Left forelimb (tissue), 1 donor: ENCODE results near the gene RHEBL1.

Experiments used
- DNase-seq: peaks from one replicate; pipeline ENCODE4 v3.0.0-alpha.2; 2018; ENCODE audit warnings: low spot score

The RHEBL1 gene

DNA sequence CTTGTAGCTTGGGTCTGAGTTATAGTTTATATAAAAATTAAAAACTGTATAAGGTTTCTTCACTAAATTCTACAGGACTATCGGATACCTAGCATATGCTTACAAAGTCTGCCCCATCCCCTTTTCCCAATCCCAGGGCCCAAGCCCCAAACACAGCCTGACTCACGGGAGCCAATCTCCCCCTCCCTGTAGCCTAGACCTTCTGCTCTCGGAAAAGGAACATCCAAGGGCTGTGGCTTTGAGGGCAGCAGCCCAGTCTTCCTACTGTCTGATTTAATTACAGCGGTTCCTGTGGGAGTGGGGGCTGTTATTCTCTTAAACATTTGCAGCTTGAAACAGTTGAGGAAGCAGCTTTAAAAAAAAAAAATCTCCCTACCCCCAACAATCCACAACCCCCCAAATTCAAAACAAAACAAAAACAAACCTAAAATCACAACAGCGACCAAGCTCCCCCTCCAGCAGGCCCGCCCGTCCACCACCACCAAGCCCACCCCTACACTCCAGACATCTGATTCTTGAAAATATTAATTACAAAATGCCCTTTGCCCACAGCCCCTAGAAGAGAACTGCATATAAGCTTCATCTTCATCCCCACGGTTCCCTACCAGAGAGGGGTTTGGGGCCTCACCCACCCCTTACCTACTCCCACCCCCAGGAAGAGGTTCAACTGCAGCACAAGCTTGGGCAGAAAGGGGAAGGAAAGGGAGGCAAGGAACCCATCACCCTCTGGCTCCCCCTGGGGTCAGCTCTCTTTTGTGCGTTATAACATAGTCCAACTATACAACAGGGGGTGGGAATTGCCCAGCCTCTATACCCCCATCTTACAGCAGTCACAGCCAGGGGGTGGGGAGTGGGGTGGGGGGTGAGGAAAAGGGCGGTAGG, 50.1 kb downstream of the RHEBL1 start:
- DNase-seq, result no peak

DNA sequence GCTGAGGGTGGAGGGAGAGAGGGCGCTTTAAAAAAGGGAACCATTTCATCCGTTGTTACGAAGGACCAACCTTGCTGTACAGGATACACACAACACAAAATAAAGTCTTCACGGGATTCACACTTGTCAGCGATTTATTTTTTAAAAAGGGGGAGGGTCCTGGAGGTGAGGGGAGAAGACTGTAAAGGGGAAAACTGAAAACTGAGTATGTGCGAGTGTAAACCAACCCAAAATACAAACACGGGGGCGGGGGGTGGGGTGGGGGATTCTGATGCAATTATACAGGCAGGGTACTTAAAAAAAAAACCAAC, 50.7 kb downstream of the RHEBL1 start:
- no peak for DNase-seq

DNA sequence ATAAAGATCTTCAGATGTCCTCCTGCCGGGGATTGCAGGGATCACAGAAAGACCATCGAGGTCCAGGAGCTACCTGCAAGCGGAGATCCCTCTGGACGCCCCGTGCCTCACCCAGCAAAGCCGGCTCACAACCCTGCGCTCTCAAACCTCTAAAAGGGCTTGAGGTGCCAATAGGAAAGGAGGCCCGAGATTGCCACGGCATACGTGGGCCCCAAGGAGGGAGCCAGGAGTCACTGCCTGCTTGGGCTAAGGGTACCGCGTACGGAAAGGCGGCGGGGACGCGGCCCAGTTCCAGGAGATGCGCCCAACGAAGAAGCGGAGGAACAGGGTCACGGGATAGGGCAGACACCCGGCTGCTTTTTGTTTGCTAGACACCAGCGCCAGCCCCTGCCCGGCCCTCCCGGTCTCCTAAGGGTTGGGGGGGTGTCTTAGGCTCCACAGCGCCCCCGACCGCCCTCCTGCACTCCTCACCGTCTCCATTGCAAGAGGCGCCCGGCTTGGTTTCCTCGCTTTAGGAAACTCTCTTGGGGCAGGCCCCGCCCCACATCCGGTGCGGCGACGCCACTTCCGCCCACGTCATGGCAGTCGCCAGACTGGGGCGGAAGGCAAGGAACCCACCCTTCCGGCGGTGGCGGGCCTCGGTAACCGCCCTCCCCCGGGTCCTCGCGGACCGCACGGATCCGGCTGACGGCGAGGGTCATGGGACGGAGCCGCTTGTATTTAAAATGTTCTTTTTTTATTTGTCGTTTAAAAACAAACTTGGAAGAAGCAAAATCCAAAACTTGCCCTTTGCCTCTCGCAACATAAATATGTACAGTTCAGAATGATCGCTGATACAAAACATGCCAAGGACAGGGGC, 51.3 kb downstream of the RHEBL1 start, which contains the start of gene PRKAG1:
TSS of gene PRKAG1 (minus strand) at position 516 of the 859 bp plus-strand sequence. CDS start at position 480, 36 bp downstream.
- peak; percentile 99 for DNase-seq

DNA sequence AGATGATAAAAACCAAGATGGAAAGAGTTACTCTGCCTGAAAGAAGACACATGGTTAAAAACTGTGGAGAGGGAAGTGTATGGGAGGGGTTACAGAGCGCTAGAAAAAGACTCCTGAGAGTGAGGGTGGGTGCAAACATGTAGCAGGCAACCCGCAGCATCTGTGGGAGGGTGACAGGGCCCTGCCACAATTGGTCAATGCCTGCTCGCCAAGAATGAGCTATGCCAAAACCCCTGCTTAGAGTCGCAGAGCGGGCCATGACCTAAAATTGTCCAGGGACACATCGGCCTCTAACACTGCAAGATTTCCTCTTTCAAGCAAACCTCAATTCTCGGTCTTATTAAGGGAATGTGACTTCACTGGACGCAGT, 51.9 kb downstream of the RHEBL1 start:
- DNase-seq, result no peak

DNA sequence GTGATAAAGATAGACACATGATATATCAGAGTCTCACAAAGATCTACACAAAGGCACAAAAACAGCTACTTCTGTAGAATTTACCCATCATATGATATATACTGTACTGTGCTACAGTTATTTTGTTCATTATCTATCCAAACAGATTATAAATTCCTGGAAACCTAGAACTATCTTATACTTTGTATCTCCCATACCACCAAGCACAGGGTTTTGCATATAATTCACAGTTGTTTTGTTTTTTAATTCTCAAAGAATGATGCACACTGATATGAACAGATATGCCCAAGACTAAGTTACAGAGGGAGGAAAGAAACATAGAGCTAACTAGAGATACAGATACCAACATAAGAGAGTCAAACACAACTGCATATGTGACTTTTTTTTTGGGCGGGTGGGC, 54.6 kb downstream of the RHEBL1 start:
- DNase-seq, result no peak
